Right ventricle myocardium inferior (tissue), 1 donor: ENCODE measurements around the gene METTL6. TPM values are rescaled to one million over a fixed set of nuclear protein-coding genes. Genes with fewer than 3 reads are reported as not detected.
"Not testable (repeated sequence)": the region's sequence is repeated elsewhere in the genome, so short reads cannot be mapped to it uniquely, and the experiment has no call there.

ENCODE experiments used
- ATAC-seq: fragments of 200-7000 bp; cut with Tn5 transposase; one replicate; pipeline ENCODE4 v1.9.1; 2020; ENCODE audit warnings: mild to moderate bottlenecking, moderate library complexity
- DNase-seq: peaks from one replicate; pipeline ENCODE4 v3.0.0; 2021; ENCODE audit errors: missing footprints
- intact Hi-C: fragments of 100-400 bp; cut with DNase I; formaldehyde crosslinking; loops from one replicate; pipeline ENCODE4 v1.11.0; 2022
- total RNA-seq: library from RNA; stranded (reverse); fragmentation: NEBNext Ultra II Directional; extraction: Animal tissue kit (Norgen Biotek cat#: 25700); gene quantifications from one replicate; pipeline ENCODE4 v1.2.1, GENCODE V29; 2021
- donor health status: DM: no; HTN: yes; CAD: no; lungs with severe emphysema.

Gene METTL6
- total RNA-seq, 1 donor from 2014 or later: 6.8 TPM

DNA sequence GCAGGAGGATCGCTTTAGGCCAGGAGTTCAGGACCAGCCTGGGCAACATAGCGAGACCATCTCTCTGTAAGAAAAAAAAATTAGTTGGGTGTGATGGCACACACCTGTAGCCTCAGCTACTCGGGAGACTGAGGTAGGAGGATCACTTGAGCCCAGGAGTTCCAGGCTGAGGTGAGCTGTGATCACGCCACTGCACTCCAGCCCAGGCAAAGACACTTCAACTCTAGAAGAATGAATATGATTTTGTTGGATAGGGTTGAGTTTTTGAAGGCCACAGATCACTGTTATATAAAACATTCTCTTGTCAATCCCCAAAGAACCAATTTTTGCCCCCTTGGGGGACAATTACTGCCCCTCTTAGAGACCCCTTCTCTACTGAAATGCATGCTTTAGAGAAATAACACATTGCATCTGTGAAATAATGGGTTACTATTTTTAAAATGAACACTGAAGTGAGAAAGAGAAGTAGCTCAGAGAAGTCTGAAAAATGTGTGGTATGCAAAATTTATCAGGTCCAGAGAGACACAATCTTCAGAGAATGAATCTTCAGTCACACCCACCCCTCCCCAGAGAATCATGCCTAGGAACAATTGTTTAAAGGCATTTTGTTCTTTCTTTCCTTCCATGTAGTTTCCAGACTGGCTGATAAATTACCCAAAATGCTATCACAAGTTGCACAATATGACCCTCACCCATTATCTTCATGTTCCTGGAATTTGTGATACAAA is 42.7 kb downstream of the METTL6 start:
- no peak for ATAC-seq
- intact Hi-C loops: no loop called here

GRCh38 chr3:15382405-15382923 is 44.9 kb downstream of the METTL6 start:
- no peak for ATAC-seq
- DNase-seq: no peak
- intact Hi-C loops: no loop called here

More for the DNA sequence above, 42.7 kb downstream of the METTL6 start:
- DNase-seq: no peak

GRCh38 chr3:15380980-15381890 is 46.1 kb downstream of the METTL6 start:
- DNase-seq (no peak), ATAC-seq (no peak)
- intact Hi-C loops: no loop called here

- DNase-seq (peak; percentile 97), ATAC-seq (peak; percentile 95)
- intact Hi-C loops: loop anchor here (1.0 to 2.0 kb wide), 2 partner anchors 45 to 110 kb away; partner anchors contain the start of gene SH3BP5
Observed at GRCh38 chr3:15377961-15378791, 49.2 kb downstream of the METTL6 start.

DNA sequence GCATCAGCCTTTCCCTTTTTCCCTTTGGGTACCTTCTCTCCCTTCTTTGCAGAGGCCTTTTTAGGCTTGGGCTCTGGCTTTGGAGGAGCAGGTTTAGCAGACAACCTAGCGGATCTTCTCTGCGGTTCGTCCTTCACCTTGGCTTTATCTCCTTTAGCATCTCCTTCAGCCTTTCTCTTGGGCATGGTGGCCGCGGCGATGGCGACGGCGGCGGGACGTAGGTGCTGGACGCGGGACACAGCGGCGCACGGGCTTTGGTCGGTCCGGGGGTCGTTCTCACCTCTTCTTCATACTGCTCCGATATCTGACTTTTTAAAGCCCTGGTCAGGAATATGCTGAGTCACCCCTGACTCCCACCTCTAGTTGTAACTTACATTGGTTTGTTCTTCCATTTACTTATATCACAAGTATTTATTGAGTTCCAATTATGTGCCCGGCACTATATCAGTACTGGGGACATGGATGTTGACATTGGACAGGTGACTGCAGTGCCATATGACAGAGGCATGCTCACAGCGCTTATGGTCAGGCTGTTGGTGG is 51.8 kb downstream of the METTL6 start:
- DNase-seq: no peak
- ATAC-seq: no peak
- intact Hi-C loops: no loop called here

DNA sequence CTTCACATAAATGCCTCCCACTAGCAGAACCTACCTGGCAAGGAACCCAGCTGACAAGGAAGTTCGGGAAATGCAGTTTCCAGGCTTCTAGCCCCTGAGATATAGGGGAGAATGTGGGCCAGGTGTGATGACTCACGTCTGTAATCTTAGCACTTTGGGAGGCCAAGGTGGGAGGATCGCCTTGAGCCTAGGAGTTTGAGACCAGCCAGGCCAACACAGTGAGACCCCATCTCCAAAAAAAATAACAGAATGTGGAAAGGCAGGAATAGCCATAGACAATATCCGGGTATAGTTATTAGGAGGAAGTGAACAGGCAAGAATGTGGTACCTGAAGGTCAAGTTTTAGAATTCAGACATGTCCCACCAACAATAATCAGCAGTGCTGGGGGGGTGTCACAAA is 54.4 kb downstream of the METTL6 start:
- ATAC-seq: no peak
- intact Hi-C loops: no loop called here
- no peak for DNase-seq

GRCh38 chr3:15368561-15369135 is 58.7 kb downstream of the METTL6 start:
- intact Hi-C loops: no loop called here
- ATAC-seq: no peak
- no peak for DNase-seq

DNA sequence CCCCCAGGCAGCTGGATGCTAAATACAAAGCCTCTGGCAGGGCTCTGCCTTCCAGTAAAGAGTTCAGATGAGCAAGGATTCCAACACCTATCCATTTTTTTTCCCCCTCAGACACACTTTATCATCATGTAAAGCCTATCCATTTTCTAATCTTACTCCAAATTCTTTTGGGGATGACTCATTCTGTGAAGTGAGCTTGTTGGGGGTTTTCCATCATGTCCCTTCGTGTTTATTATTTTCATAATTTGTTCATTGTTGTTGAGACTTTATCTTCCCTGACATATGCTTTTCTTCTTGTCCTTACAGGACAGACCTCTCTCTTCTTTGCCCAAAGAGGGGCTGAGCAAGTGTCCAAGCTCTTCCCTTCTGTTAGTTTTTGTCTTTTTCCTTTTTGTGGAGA is 60.3 kb downstream of the METTL6 start:
- intact Hi-C loops: no loop called here
- no peak for ATAC-seq
- DNase-seq: no peak

- DNase-seq, ATAC-seq, intact Hi-C loops: not testable (repeated sequence)
Observed at GRCh38 chr3:15364078-15364477, 63.3 kb downstream of the METTL6 start.

DNA sequence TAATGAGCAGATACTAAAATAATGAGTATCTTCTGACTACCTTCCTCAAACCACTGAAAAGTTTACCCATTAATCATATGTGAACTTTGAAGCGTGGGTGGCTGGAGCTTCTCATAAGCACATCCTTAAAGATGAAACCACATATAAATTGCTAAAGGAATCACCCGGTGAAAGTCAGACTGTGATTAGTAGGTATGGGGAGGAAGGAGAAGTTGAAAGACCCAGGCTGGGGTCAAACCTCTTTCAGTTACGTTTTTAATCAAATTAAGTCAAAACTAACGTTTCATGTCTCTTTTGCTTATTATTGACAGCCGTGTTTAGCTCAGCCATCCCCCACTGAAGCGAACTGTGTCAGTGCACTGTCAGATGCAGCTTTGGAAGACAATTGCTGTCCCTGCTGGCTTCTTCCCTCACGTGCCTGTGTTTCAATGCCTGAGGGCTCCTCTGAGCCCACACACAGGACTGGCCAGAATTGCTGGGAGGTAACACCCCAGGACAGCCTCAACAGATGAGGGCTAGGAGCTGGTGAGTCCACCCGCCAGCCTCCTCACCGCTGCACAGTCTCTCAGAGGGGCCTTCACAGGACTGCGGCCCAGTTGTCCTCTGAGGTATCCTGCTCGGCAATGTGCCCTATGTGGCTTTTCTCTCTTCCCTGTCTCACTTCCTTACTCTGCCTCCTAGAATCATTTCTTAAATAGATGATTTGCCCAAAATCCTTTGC is 65.7 kb downstream of the METTL6 start:
- ATAC-seq (no peak), DNase-seq (no peak)
- intact Hi-C loops: no loop called here

DNA sequence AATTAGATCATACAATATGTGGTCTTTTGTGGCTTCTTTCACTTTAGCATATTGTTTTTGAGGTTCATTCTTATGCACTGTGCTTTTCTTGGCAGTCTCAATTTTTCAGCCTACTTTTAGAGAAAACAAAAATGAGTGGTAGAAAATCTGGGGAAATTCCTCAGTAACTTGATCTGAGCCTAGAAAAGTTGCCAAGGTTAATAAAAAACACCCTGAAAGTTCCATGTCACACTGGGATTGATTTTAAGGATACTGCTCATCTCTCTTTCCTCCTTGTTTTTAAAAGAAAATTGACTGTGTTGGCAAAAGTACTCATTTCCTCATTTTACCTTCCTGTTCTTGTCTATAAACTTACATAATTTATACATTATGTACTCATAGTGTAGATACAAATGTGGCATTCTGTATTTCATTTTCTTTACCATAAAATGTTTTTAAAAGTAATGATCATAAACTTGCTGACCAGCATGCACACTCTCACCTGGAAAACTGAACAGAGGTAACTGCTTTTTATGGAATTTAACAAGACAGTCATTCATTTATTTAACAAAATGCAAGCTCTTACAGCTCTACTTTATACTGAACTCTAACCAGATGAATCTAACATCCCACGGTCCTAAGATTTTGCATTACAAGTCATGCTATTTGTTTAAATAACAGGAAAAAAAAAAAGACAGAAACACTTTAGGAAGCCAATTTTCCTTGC is 66.4 kb downstream of the METTL6 start:
- intact Hi-C loops: no loop called here
- no peak for DNase-seq
- ATAC-seq: no peak

Other genes starting within 250 kb of the METTL6 start
- 28.2 TPM for gene CAPN7, start 221.3 kb downstream of the METTL6 start, total RNA-seq
- gene SH3BP5, start 95.0 kb downstream of the METTL6 start, total RNA-seq: 11.7 TPM
- gene EAF1, start 54 bp upstream of the METTL6 start, total RNA-seq: 6.7 TPM
- gene COLQ, start 94.2 kb upstream of the METTL6 start, total RNA-seq: 1.7 TPM
- 12.5 TPM for gene HACL1, start 174.0 kb upstream of the METTL6 start, total RNA-seq
- gene BTD, start 174.2 kb upstream of the METTL6 start, total RNA-seq: 13.5 TPM